Ishikawa (cell line): ENCODE measurements around the gene ZNF211.

Experiments used
- CEBPB ChIP-seq: IDR thresholded peaks from 2 replicates; pipeline ENCODE4 v1.6.1; 2012
- CREB1 ChIP-seq: IDR thresholded peaks from 2 replicates; pipeline ENCODE4 v1.6.1; 2012; ENCODE audit warnings: low read depth
- EGR1 ChIP-seq: IDR thresholded peaks from 2 replicates; pipeline ENCODE4 v1.6.1; 2012
- EP300 ChIP-seq: IDR thresholded peaks from 2 replicates; pipeline ENCODE4 v1.6.1; 2012; ENCODE audit warnings: borderline replicate concordance
- FOXM1 ChIP-seq: IDR thresholded peaks from 2 replicates; pipeline ENCODE4 v1.6.1; 2012; ENCODE audit warnings: low read depth, borderline replicate concordance
- MAX ChIP-seq: IDR thresholded peaks from 2 replicates; pipeline ENCODE4 v1.6.1; 2012
- NFIC ChIP-seq: IDR thresholded peaks from 2 replicates; pipeline ENCODE4 v1.6.1; 2012
- RAD21 ChIP-seq: IDR thresholded peaks from 2 replicates; pipeline ENCODE4 v1.6.1; 2012; ENCODE audit warnings: low read depth
- REST ChIP-seq: IDR thresholded peaks from 2 replicates; pipeline ENCODE4 v1.6.1; 2012; ENCODE audit warnings: low read depth, mild to moderate bottlenecking
- TAF1 ChIP-seq: IDR thresholded peaks from 2 replicates; pipeline ENCODE4 v1.6.1; 2012; ENCODE audit warnings: low read depth, mild to moderate bottlenecking
- TCF12 ChIP-seq: IDR thresholded peaks from 2 replicates; pipeline ENCODE4 v1.6.1; 2012; ENCODE audit warnings: low read depth
- TEAD4 ChIP-seq: IDR thresholded peaks from 2 replicates; pipeline ENCODE4 v1.6.1; 2012
- USF1 ChIP-seq: IDR thresholded peaks from 2 replicates; pipeline ENCODE4 v1.6.1; 2012
- YY1 ChIP-seq: IDR thresholded peaks from 2 replicates; pipeline ENCODE4 v1.6.1; 2012; ENCODE audit warnings: low read depth
- ZBTB7A ChIP-seq: IDR thresholded peaks from 2 replicates; pipeline ENCODE4 v1.6.1; 2012; ENCODE audit warnings: low read depth

Gene ZNF211

GRCh38 chr19:57632987-57633831 lies at the start of gene ZNF211:
Gene ZNF211, plus strand, starts transcription at chr19:57633168. Its CDS starts 179 bp downstream, at chr19:57633347.
- TF ChIP-seq EP300 = no peak
- peak; percentile 48; the same call in 1 of the 2 replicates for TF ChIP-seq CREB1
- 0 out of 2 replicates have a peak, but pooled peaks have one; percentile 30 for TF ChIP-seq TCF12
- TF ChIP-seq CEBPB = 0 out of 2 replicates have a peak, but pooled peaks have one; percentile 7
- no peak for TF ChIP-seq REST
- TF ChIP-seq NFIC = peak; percentile 54; the same call in 1 of the 2 replicates
- TF ChIP-seq RAD21 = no peak; the same call in 1 of the 2 replicates
- TF ChIP-seq TAF1 = 0 out of 2 replicates have a peak, but pooled peaks have one; percentile 26

GRCh38 chr19:57583521-57584416 lies 49.2 kb upstream of the ZNF211 start, which contains the start of gene ZIK1:
Gene ZIK1, plus strand, starts transcription at chr19:57584145. Its CDS starts 212 bp downstream, at chr19:57584357.
- no peak for TF ChIP-seq RAD21
- no peak for TF ChIP-seq NFIC

GRCh38 chr19:57587529-57587928 lies 45.4 kb upstream of the ZNF211 start:
- TF ChIP-seq CEBPB (no peak), FOXM1 (no peak), TEAD4 (no peak), USF1 (no peak), REST (no peak), TAF1 (no peak), CREB1 (no peak), RAD21 (no peak), TCF12 (no peak)

- no peak for TF ChIP-seq NFIC
- no peak for TF ChIP-seq EP300
- TF ChIP-seq MAX = no peak
- TF ChIP-seq USF1 = no peak
- no peak for TF ChIP-seq FOXM1
- no peak for TF ChIP-seq CREB1
- no peak for TF ChIP-seq TCF12
- no peak for TF ChIP-seq TEAD4
- TF ChIP-seq TAF1 = no peak
- TF ChIP-seq RAD21 = no peak
- no peak for TF ChIP-seq EGR1
- no peak for TF ChIP-seq YY1
- TF ChIP-seq ZBTB7A = no peak
These were observed 33.6 kb upstream of the ZNF211 start for GRCh38 chr19:57599377-57599760.

- TF ChIP-seq TAF1 (no peak), CREB1 (no peak), YY1 (0 out of 2 replicates have a peak, but pooled peaks have one; percentile 31), TEAD4 (no peak), FOXM1 (no peak), TCF12 (peak; percentile 43; the same call in 1 of the 2 replicates), NFIC (peak; percentile 100)
These were observed 33.1 kb upstream of the ZNF211 start, which contains the start of gene ZNF530 for GRCh38 chr19:57599761-57600383. Gene ZNF530, plus strand, starts transcription at chr19:57599885. Its CDS starts 4,461 bp downstream, at chr19:57604346.
